ENCODE data around the gene CLTA. TPM values are rescaled to one million over a fixed set of nuclear protein-coding genes. Genes with fewer than 3 reads are reported as not detected.

The CLTA gene
- total and polyA plus RNA-seq, 2 of the 8 experiments (the other 6 are each of a cell fraction or from before 2014, with no cell fraction given): 137 to 236 TPM

- TF ChIP-seq NANOG (IDR thresholded peaks at IDR 0.05; ENCODE audit: insufficient read depth, low read depth, low read length, poor library complexity, severe bottlenecking): no peak
- no peak for TF ChIP-seq CTBP2 (IDR thresholded peaks at IDR 0.05; ENCODE audit: borderline replicate concordance, insufficient read depth, insufficient read length, low read length)
- no peak for TF ChIP-seq GABPA (IDR thresholded peaks at IDR 0.05; ENCODE audit: borderline replicate concordance, insufficient read depth, low read length)
- TF ChIP-seq BRCA1 (IDR thresholded peaks at IDR 0.05; ENCODE audit: low read depth, low read length): no peak
These were observed 26.7 kb downstream of the CLTA start (continued) for GRCh38 chr9:36217256-36217968.

Data from H1 (cell line).